Measurements from ENCODE around the gene MICAL3. TPM values are rescaled to one million over a fixed set of nuclear protein-coding genes. Genes with fewer than 3 reads are reported as not detected.
A peak's percentile ranks its signal among the peaks of the same experiment; 100 is the strongest.

The MICAL3 gene
- total RNA-seq, 3 donors from 2014 or later (not counting 1 experiment from before 2014, with no cell fraction given): 17.1 to 36.3 (median 34.3) TPM

DNA sequence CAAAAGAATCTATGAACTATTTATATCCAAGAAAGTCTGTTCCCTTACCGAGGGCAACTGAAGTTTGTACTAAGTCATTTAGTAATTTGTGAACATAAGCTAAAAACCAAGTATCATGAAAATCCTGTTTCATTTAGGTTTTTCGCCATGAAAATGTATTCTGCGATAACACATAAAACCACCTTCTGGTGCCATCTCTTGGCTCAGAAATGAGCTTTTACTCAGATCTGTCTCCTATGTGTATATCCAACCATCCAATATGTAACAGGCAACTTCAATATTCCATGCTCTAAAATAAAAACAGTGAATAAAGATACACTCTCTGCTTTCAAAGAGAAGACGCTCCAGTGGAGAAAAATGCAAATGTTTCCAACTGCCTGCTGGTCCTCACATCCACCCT, 132.0 kb downstream of the MICAL3 start:
- no peaks in the 10 kb centered on the region for H3K9me3 Mint-ChIP-seq
- Histone ChIP-seq H3K27me3 (ENCODE audit: control insufficient read depth, insufficient read depth, low read length) (no peaks in the 10 kb centered on the region), H3K27ac (ENCODE audit: low read length) (no peak overlapping the region), H3K36me3 (ENCODE audit: control insufficient read depth, insufficient read depth, low read length) (peaks cover 30% of the 10 kb centered on the region), H3K4me3 (ENCODE audit: low read length) (no peak overlapping the region), H3K4me1 (ENCODE audit: control insufficient read depth, insufficient read depth, low read length) (no peaks in the 10 kb centered on the region), H3K9me3 (ENCODE audit: control insufficient read depth, insufficient read depth, low read length) (no peaks in the 10 kb centered on the region)
- no peak for ATAC-seq
- H3K27ac Mint-ChIP-seq: no peak overlapping the region
- H3K4me3 Mint-ChIP-seq: no peak overlapping the region
- WGBS (ENCODE audit: insufficient coverage): over 99% methylated on average over 4 of the region's 4 CpGs
- H3K36me3 Mint-ChIP-seq: peaks cover 6% of the 10 kb centered on the region
- no peaks in the 10 kb centered on the region for H3K27me3 Mint-ChIP-seq (ENCODE audit: low read depth in 2 of 2)
- TF ChIP-seq, protein P1, sequence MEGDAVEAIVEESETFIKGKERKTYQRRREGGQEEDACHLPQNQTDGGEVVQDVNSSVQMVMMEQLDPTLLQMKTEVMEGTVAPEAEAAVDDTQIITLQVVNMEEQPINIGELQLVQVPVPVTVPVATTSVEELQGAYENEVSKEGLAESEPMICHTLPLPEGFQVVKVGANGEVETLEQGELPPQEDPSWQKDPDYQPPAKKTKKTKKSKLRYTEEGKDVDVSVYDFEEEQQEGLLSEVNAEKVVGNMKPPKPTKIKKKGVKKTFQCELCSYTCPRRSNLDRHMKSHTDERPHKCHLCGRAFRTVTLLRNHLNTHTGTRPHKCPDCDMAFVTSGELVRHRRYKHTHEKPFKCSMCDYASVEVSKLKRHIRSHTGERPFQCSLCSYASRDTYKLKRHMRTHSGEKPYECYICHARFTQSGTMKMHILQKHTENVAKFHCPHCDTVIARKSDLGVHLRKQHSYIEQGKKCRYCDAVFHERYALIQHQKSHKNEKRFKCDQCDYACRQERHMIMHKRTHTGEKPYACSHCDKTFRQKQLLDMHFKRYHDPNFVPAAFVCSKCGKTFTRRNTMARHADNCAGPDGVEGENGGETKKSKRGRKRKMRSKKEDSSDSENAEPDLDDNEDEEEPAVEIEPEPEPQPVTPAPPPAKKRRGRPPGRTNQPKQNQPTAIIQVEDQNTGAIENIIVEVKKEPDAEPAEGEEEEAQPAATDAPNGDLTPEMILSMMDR (IDR thresholded peaks at IDR 0.05): no peak
- H3K4me1 Mint-ChIP-seq: no peaks in the 10 kb centered on the region
- DNase-seq: no peak
- intact Hi-C loops (cut with micrococcal nuclease): no loop called here

DNA sequence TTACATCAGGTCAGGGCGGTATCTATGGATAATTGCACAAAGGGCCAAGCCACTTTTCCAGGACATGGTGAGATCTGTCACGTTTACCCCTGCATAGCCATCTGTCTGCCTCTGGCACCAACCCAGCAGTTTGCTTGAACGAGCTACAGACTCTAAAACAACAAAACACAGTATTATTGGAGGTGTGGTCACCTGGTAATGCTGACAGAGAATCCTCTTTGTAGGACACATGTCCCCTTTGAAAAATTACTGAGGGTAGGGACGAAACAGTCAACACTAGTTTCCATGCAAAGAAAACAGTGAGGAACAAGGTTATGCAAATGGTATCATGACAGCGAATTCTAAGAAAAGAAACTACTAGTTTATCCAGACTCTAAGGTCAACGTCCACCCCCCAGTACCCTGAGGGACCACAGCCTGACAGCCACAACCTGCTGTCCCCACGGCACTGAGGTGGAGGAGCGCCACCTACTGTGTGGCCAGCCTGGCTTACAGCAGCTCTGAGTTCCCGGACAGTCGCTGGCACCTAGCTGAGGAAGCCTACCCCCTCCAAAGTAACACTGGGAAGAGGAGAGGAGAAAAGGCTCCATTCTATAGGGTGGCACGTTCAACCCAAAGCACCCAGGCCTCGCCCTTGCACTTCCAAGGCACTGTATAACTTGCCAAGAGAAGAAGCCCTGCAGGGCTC, 132.7 kb downstream of the MICAL3 start:
- ATAC-seq (no peak), DNase-seq (peak in 1 of 2 donors; percentile 19)
- no peaks in the 10 kb centered on the region for H3K27me3 Mint-ChIP-seq (ENCODE audit: low read depth in 2 of 2)
- H3K36me3 Mint-ChIP-seq: peaks cover 6% of the 10 kb centered on the region
- TF ChIP-seq, protein P1 (IDR thresholded peaks at IDR 0.05): no peak
- H3K4me3 ChIP-seq (ENCODE audit: low read length): no peak overlapping the region
- H3K4me1 ChIP-seq (ENCODE audit: control insufficient read depth, insufficient read depth, low read length): no peaks in the 10 kb centered on the region
- H3K9me3 ChIP-seq (ENCODE audit: control insufficient read depth, insufficient read depth, low read length): no peaks in the 10 kb centered on the region
- H3K4me1 Mint-ChIP-seq: no peaks in the 10 kb centered on the region
- H3K36me3 ChIP-seq (ENCODE audit: control insufficient read depth, insufficient read depth, low read length): peaks cover 30% of the 10 kb centered on the region
- H3K4me3 Mint-ChIP-seq: no peak overlapping the region
- no peaks in the 10 kb centered on the region for H3K9me3 Mint-ChIP-seq
- intact Hi-C loops (cut with micrococcal nuclease): no loop called here
- WGBS (ENCODE audit: insufficient coverage): 88% methylated on average over 9 of the region's 12 CpGs
- no peak overlapping the region for H3K27ac ChIP-seq (ENCODE audit: low read length)
- H3K27ac Mint-ChIP-seq: no peak overlapping the region
- no peaks in the 10 kb centered on the region for H3K27me3 ChIP-seq (ENCODE audit: control insufficient read depth, insufficient read depth, low read length)

DNA sequence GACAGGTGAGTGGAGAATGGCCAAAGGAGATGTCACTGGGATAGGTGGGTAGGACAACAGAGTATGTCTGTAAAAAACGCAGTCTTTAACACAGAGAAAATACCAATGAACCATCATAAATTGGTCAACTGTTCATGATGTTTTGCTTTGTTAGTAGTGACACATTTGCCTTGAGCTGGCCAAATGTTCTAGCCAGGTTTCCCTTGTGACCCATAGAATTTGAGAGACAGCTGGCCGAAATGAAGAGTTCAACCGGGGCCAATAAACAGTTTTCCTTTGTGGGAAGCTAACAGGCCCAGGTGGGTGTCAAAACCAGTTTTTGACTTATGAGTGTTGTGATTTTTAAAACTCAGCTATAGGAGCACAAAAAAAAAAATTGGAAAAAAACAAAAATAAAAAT, 133.5 kb downstream of the MICAL3 start:
- intact Hi-C loops (cut with micrococcal nuclease): no loop called here
- no peaks in the 10 kb centered on the region for H3K9me3 ChIP-seq (ENCODE audit: control insufficient read depth, insufficient read depth, low read length)
- Mint-ChIP-seq H3K36me3 (peaks cover 6% of the 10 kb centered on the region), H3K4me1 (no peaks in the 10 kb centered on the region), H3K27ac (no peak overlapping the region), H3K4me3 (no peak overlapping the region), H3K9me3 (no peaks in the 10 kb centered on the region), H3K27me3 (ENCODE audit: low read depth in 2 of 2) (no peaks in the 10 kb centered on the region)
- peaks cover 30% of the 10 kb centered on the region for H3K36me3 ChIP-seq (ENCODE audit: control insufficient read depth, insufficient read depth, low read length)
- no peak for ATAC-seq
- WGBS (ENCODE audit: insufficient coverage): 92% methylated on average over 3 of the region's 3 CpGs
- TF ChIP-seq, protein P1 (IDR thresholded peaks at IDR 0.05): no peak
- no peaks in the 10 kb centered on the region for H3K4me1 ChIP-seq (ENCODE audit: control insufficient read depth, insufficient read depth, low read length)
- no peak for DNase-seq
- H3K27me3 ChIP-seq (ENCODE audit: control insufficient read depth, insufficient read depth, low read length): no peaks in the 10 kb centered on the region
- H3K27ac ChIP-seq (ENCODE audit: low read length): no peak overlapping the region
- H3K4me3 ChIP-seq (ENCODE audit: low read length): no peak overlapping the region

DNA sequence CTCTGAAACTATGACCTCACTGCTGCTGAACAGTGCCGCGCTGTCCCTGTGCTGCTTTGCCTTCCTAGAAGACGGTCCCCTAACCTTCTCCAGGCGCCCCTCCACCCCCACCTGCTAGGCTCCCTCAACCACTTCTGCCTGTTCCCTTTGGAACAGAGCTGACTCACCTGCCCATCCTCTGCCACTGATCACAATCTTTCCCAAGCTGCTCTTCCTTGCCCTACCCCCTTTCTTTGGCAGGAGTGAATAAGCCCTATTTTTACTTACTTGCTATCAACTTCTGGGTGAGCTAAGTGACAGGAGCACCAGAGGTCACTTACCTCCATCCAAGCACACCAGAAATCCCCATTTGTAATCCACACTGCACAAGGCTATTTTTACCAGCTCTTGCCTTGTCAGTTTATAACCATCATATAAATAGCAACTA, 134.1 kb downstream of the MICAL3 start:
- H3K27ac ChIP-seq (ENCODE audit: low read length): no peak overlapping the region
- H3K36me3 ChIP-seq (ENCODE audit: control insufficient read depth, insufficient read depth, low read length): peaks cover 33% of the 10 kb centered on the region
- H3K27me3 ChIP-seq (ENCODE audit: control insufficient read depth, insufficient read depth, low read length): no peaks in the 10 kb centered on the region
- no peak for ATAC-seq
- Mint-ChIP-seq H3K27me3 (ENCODE audit: low read depth in 2 of 2) (no peaks in the 10 kb centered on the region), H3K4me1 (no peaks in the 10 kb centered on the region), H3K4me3 (no peak overlapping the region), H3K27ac (no peak overlapping the region), H3K9me3 (no peaks in the 10 kb centered on the region), H3K36me3 (peaks cover 6% of the 10 kb centered on the region)
- H3K9me3 ChIP-seq (ENCODE audit: control insufficient read depth, insufficient read depth, low read length): no peaks in the 10 kb centered on the region
- H3K4me1 ChIP-seq (ENCODE audit: control insufficient read depth, insufficient read depth, low read length): no peaks in the 10 kb centered on the region
- intact Hi-C loops (cut with micrococcal nuclease): no loop called here
- no peak for DNase-seq
- WGBS (ENCODE audit: insufficient coverage): 96% methylated on average over 4 of the region's 4 CpGs
- TF ChIP-seq, protein P1 (IDR thresholded peaks at IDR 0.05): no peak
- no peak overlapping the region for H3K4me3 ChIP-seq (ENCODE audit: low read length)

Measured in natural killer cell (primary cell).